HG03558 (cell line): ENCODE results near the gene GPR42.
A peak's percentile ranks its signal among the peaks of the same experiment; 100 is the strongest.

Source experiments
- ATAC-seq: cut with Tn5 transposase; IDR thresholded peaks from one replicate; pipeline ENCODE4 v1.9.1; 2021; ENCODE audit warnings: moderate number of reproducible peaks; ENCODE audit not compliant: unreplicated experiment; ENCODE audit errors: extremely low read depth

GPR42 gene, protein sequence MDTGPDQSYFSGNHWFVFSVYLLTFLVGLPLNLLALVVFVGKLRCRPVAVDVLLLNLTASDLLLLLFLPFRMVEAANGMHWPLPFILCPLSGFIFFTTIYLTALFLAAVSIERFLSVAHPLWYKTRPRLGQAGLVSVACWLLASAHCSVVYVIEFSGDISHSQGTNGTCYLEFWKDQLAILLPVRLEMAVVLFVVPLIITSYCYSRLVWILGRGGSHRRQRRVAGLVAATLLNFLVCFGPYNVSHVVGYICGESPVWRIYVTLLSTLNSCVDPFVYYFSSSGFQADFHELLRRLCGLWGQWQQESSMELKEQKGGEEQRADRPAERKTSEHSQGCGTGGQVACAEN

GRCh38 chr19:35370722-35371121, at the start of gene GPR42:
GPR42 (plus strand) TSS chr19:35371068; CDS start chr19:35371360, 292 bp downstream.
- ATAC-seq: no peak

GRCh38 chr19:35321291-35321690, 49.6 kb upstream of the GPR42 start:
- no peak for ATAC-seq

DNA sequence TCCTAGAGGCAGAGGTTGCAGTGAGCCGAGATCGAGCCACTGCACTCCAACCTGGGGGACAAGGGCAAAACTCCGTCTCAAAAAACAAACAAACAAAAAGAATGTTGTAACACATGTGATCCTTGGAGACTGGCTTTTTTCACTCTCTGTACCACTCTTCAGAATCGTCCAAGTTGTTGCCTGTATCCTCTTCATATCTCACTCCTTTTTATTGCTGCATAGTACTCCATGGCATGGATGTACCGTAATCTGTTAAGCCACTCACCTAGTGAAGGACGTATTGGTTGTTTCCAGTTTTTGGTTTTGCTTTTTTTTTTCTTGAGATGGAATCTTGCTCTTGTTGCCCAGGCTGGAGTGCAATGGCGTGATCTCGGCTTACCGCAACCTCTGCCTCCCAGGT, 48.9 kb upstream of the GPR42 start:
- no peak for ATAC-seq

GRCh38 chr19:35327642-35328041, 43.2 kb upstream of the GPR42 start:
- no peak for ATAC-seq

DNA sequence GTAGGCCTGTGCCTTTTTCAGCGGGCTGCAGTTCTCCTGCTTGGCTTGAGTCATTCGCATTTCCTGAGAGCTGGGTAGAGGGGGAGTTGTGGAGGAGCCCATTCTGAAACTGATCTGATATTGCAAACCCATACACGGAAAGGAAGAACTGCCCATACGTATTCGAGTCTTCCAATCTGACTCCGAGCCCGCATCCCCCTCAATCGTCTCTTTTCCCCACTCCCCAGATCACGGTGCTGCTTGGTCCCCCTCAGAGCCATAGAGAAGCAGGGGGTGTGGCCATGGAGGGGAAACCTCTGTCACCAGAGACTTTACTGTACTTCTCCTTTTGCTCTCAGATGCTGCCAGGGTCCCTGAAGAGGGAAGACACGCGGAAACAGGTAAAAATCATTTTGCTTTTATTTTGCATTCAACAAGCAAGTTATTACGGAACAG, 42.0 kb upstream of the GPR42 start, which contains the start of gene CD22:
Gene CD22 (plus strand): TSS at position 337 of the 435 bp plus-strand sequence. CDS start 2,854 bp downstream, outside the sequence.
- ATAC-seq: no peak

DNA sequence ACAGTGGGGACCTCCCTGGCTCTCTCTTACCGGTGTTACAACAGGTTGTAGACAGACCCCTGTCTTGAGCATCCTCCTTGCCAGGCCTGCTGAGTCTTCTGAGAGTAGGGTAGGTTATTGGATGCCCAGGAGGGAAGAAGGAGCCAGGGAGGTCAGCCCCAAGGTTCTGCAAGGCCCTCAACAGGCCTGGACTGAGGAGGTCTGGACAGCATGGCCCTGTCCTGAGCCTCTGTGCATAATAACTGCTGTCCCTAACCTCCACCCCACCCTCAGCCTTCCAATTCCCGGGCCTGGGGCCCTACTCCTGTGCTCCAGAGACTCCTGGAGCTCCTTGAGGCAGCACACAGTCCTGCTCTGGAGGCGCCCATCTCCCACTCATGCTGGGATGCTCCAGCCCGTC, 41.5 kb upstream of the GPR42 start:
- ATAC-seq: no peak

DNA sequence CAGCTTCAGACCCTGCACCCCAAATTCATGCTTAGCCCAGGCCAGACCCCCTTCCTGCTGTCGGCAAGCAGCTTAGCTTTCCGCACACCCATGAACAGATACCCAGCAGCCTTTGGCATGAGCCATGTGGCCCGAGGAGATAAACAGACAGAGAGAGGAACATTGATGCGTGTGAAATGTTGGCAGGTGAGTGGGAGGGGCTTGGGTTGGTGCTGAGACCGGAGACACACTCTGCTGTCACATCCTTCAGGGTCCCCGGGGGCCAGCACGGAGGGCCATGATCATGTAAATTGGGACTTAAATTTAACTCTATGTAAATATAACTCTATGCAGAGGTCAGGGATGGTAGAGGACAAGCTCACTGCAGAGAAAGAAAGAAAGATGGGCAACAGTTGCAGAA, 40.4 kb upstream of the GPR42 start:
- ATAC-seq: peak; percentile 27

DNA sequence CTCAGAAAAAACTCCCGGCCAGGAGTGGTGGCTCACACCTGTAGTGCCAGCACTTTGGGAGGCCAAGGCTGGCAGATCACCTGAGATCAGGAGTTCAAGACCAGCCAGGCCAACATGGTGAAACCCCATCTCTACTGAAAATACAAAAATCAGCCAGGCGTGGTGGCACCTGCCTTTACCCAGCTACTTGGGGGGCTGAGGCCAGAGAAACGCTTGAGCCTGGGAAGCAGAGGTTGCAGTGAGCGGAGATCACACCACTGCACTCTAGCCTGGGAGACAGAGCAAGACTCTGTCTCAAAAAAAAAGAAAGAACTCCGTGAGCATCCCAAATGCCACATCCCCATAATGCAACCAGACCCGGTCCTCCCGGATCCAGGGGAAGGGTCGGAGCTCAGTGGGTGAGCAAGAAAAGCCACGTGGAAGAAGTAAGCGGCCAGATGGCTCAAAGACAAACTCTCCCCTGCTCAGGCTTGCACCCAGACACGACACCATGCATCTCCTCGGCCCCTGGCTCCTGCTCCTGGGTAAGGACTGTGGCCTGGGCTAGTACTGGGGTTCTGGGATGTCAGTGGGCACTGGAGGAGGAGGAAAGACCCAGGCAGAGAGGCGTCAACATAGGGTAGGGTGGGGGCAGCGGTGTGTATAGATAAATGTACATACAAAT, 39.2 kb upstream of the GPR42 start:
- no peak for ATAC-seq

GRCh38 chr19:35332817-35333216, 38.1 kb upstream of the GPR42 start:
- ATAC-seq: no peak

- ATAC-seq: no peak
Observed at GRCh38 chr19:35334144-35334753, 36.6 kb upstream of the GPR42 start.

- no peak for ATAC-seq
Observed at GRCh38 chr19:35336166-35336955, 34.5 kb upstream of the GPR42 start.

DNA sequence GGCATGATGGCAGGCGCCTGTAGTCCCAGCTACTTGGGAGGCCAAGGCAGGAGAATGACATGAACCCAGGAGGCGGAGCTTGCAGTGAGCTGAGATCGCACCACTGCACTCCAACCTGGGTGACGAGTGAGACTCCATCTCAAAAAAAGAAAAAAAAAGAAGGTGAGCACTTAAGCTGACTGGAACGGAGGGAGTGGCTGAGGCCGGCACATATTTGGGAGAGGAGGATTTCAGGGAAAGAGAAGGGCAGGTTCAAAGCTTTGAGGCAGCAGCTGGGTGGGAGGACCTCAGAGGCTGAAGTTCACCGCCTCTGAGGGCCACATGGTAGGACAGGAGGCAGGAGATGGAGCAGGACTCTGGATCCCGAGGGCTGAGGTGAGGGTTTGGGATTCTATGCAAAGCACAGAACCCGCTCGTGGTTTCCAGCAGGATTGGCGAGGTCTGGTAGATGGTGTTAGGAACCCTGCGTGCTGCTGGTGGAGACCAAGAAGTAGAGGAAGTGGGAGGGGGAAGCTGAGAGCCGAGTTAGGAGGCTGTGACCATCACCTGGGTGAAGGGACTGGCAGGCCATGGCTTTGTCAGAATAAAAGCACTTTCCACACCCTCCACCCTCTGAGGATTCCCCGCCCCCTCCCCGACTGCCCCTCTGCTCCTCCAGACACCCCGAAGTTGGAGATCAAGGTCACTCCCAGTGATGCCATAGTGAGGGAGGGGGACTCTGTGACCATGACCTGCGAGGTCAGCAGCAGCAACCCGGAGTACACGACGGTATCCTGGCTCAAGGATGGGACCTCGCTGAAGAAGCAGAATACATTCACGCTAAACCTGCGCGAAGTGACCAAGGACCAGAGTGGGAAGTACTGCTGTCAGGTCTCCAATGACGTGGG, 33.5 kb upstream of the GPR42 start:
- no peak for ATAC-seq

DNA sequence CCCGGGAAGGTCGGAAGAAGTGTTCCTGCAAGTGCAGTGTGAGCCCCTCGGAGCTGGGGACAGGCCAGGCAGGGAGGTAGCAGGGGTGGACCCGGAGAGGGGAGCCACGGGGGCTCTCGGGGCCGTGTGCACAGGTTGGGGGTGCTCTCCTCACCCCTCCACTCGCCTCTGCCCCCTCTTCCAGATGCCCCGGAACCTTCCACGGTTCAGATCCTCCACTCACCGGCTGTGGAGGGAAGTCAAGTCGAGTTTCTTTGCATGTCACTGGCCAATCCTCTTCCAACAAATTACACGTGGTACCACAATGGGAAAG, 32.9 kb upstream of the GPR42 start:
- no peak for ATAC-seq

DNA sequence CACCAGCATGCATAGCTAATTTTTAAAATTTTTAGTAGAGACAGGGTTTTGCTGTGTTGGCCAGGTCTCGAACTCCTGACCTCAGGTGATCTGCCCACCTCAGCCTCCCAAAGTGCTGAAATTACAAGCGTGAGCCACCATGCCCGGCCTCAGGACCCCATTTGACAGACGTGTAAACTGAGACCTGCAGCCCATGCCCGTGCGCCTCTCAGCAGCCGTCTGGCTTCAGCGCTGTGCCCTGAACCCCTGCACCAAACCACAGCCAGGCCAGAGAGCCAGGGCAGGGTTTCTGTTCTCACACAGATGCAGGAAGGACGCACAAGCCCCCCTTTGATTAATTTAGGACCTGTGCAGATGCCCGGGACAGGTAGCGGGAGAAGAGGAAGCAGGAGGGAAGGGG, 30.4 kb upstream of the GPR42 start:
- ATAC-seq: no peak

DNA sequence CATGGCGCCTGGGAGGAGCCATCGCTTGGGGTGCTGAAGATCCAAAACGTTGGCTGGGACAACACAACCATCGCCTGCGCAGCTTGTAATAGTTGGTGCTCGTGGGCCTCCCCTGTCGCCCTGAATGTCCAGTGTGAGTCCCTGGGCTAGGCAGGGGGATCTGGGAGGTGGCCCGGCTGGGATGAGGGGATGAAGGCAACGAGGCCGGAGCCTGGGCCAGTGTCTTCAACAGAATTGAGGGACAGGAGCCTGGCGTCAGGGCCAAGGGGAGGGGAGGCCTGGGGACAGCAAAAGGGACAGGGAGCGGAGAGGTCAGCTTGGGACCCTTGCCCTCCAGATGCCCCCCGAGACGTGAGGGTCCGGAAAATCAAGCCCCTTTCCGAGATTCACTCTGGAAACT, 29.9 kb upstream of the GPR42 start:
- no peak for ATAC-seq

DNA sequence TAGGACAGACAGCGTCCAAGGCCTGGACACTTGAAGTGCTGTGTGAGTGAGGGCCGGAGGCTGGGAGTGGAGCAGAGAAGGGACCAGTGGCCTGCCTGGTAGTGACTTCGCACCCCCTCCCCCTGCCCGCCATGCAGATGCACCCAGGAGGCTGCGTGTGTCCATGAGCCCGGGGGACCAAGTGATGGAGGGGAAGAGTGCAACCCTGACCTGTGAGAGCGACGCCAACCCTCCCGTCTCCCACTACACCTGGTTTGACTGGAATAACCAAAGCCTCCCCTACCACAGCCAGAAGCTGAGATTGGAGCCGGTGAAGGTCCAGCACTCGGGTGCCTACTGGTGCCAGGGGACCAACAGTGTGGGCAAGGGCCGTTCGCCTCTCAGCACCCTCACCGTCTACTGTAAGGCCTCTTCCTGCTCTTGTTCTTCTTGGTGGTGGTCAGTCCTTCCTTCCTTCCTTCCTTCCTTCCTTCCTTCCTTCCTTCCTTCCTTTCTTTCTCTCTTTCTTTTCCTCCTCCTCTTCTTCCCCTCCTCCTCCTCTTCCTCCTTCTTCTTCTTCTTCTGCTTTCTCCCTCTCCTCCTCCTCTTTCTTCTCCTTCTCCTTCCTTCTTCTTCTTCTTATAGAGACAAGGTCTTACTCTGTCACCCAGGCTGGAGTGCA, 29.2 kb upstream of the GPR42 start:
- ATAC-seq: no peak

DNA sequence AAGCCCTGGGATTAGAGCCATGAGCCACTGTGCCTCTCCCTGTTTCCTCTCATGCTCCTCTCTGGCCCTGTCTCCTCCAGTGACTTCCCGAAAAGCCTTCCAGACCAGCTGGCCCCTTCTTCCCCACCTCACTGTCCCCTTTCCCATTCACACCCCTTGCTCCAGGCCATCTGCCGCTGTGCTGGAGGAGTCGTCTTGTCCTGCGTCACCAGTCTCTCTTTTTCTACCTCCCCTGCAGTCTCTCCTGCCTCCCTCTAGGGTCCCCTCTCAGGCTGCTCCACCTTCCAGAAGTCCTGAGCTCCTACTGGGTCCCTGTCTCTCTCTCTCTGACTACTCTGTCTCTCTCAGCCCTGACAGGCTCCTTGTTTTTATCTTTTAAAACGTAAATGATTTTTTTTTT, 28.4 kb upstream of the GPR42 start:
- no peak for ATAC-seq

DNA sequence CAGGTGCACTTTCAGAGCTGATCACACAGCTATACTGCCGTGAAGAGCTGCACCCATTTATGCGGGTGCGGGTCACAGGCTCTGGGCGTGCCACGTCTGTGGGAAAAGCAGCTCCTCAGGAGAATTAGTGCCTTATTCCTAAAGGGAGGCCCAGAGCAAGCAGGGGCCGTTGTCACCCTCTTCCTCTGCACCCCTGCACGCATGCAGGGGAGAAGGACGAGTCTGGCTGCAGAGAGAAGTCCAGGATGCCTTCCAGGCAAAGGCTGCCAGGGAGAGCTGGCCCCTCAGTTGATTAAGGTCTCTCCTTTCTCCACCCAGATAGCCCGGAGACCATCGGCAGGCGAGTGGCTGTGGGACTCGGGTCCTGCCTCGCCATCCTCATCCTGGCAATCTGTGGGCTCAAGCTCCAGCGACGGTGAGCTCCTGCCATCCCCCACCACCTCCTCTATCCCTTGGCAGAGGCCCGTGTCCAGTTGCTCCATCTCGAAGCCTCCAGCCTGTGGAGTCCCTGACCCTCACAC, 26.3 kb upstream of the GPR42 start:
- no peak for ATAC-seq

DNA sequence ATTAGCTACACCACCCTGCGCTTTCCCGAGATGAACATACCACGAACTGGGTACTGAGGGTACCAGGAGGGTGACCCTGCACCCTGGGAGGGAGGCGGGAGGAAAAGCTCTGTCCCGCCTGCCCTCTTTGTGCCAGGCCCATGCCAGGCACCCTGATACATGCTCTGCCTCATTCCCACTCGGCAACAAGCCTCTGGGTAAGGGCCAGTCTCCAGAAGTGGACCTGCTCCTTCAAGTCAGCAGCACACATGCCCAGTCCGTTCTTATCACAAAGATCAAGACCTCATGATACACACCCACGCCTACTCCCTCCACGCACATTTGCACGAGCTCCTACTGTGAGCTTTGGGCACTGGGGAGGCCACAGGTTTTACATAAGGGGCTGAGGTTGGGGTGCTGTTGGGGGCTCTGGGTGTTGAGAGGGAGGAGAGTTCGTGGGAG, 25.2 kb upstream of the GPR42 start:
- no peak for ATAC-seq
